ENCODE measurements around the gene KRTAP17-1. TPM values are rescaled to one million over a fixed set of nuclear protein-coding genes. Genes with fewer than 3 reads are reported as not detected.

The KRTAP17-1 gene
- total RNA-seq, 2 donors from 2014 or later = 0.46 to 0.48 TPM

GRCh38 chr17:41287050-41287449 lies 28.5 kb downstream of the KRTAP17-1 start:
- no peak overlapping the region for H3K4me3 Mint-ChIP-seq
- no peak for TF ChIP-seq CTCF (conservative IDR thresholded peaks at IDR 0.05)
- H3K27me3 ChIP-seq (ENCODE audit: control insufficient read depth, insufficient read depth, low read length, poor library complexity, severe bottlenecking) = no peaks in the 10 kb centered on the region
- no peaks in the 10 kb centered on the region for H3K4me1 ChIP-seq (ENCODE audit: control insufficient read depth, insufficient read depth, low read length)
- no peak overlapping the region for H3K27ac Mint-ChIP-seq
- H3K4me3 ChIP-seq (ENCODE audit: low read length) = no peak overlapping the region
- no peak for DNase-seq
- no peak overlapping the region for H3K9ac ChIP-seq (ENCODE audit: extremely low read depth, low read length, poor library complexity, severe bottlenecking)
- WGBS, 2 experiments (ENCODE audit: insufficient coverage in 1 of 2, insufficient read length in 1 of 2) = 83 to 90% methylated on average over 1 to 3 of the region's 3 CpGs
- no peaks in the 10 kb centered on the region for H3K36me3 Mint-ChIP-seq (ENCODE audit: low read depth)
- H3K4me1 Mint-ChIP-seq = peaks cover 5% of the 10 kb centered on the region
- no peaks in the 10 kb centered on the region for H3K27me3 Mint-ChIP-seq (ENCODE audit: insufficient read depth)
- H3K9me3 ChIP-seq (ENCODE audit: control insufficient read depth, low read length) = no peaks in the 10 kb centered on the region
- no peaks in the 10 kb centered on the region for H3K9me3 Mint-ChIP-seq
- H3K27ac ChIP-seq (ENCODE audit: low read depth, low read length) = no peak overlapping the region
- no peaks in the 10 kb centered on the region for H3K36me3 ChIP-seq (ENCODE audit: control insufficient read depth, insufficient read depth, low read length)

GRCh38 chr17:41284546-41284945 lies 31.0 kb downstream of the KRTAP17-1 start:
- no peaks in the 10 kb centered on the region for H3K27me3 Mint-ChIP-seq (ENCODE audit: insufficient read depth)
- no peak overlapping the region for H3K27ac Mint-ChIP-seq
- H3K36me3 Mint-ChIP-seq (ENCODE audit: low read depth) = no peaks in the 10 kb centered on the region
- no peaks in the 10 kb centered on the region for H3K9me3 Mint-ChIP-seq
- Histone ChIP-seq H3K27me3 (ENCODE audit: control insufficient read depth, insufficient read depth, low read length, poor library complexity, severe bottlenecking) (no peaks in the 10 kb centered on the region), H3K4me1 (ENCODE audit: control insufficient read depth, insufficient read depth, low read length) (no peaks in the 10 kb centered on the region), H3K4me3 (ENCODE audit: low read length) (no peak overlapping the region), H3K9me3 (ENCODE audit: control insufficient read depth, low read length) (no peaks in the 10 kb centered on the region), H3K9ac (ENCODE audit: extremely low read depth, low read length, poor library complexity, severe bottlenecking) (no peak overlapping the region), H3K36me3 (ENCODE audit: control insufficient read depth, insufficient read depth, low read length) (no peaks in the 10 kb centered on the region), H3K27ac (ENCODE audit: low read depth, low read length) (no peak overlapping the region)
- H3K4me1 Mint-ChIP-seq = peaks cover 5% of the 10 kb centered on the region
- DNase-seq = no peak
- TF ChIP-seq CTCF (conservative IDR thresholded peaks at IDR 0.05) = no peak
- no peak overlapping the region for H3K4me3 Mint-ChIP-seq
- WGBS, 2 experiments (ENCODE audit: insufficient coverage in 1 of 2, insufficient read length in 1 of 2) = 86 to 96% methylated on average over 1 to 2 of the region's 2 CpGs

GRCh38 chr17:41284043-41284442 lies 31.5 kb downstream of the KRTAP17-1 start:
- 87 to 95% methylated on average over 3 of the region's 3 CpGs for WGBS, 2 experiments (ENCODE audit: insufficient coverage in 1 of 2, insufficient read length in 1 of 2)
- peaks cover 5% of the 10 kb centered on the region for H3K4me1 Mint-ChIP-seq
- H3K27ac Mint-ChIP-seq = no peak overlapping the region
- H3K4me1 ChIP-seq (ENCODE audit: control insufficient read depth, insufficient read depth, low read length) = no peaks in the 10 kb centered on the region
- TF ChIP-seq CTCF (conservative IDR thresholded peaks at IDR 0.05) = no peak
- no peak for DNase-seq
- no peak overlapping the region for H3K4me3 ChIP-seq (ENCODE audit: low read length)
- H3K27me3 Mint-ChIP-seq (ENCODE audit: insufficient read depth) = no peaks in the 10 kb centered on the region
- H3K4me3 Mint-ChIP-seq = no peak overlapping the region
- no peak overlapping the region for H3K9ac ChIP-seq (ENCODE audit: extremely low read depth, low read length, poor library complexity, severe bottlenecking)
- H3K9me3 ChIP-seq (ENCODE audit: control insufficient read depth, low read length) = no peaks in the 10 kb centered on the region
- H3K27ac ChIP-seq (ENCODE audit: low read depth, low read length) = no peak overlapping the region
- H3K27me3 ChIP-seq (ENCODE audit: control insufficient read depth, insufficient read depth, low read length, poor library complexity, severe bottlenecking) = no peaks in the 10 kb centered on the region
- no peaks in the 10 kb centered on the region for H3K36me3 Mint-ChIP-seq (ENCODE audit: low read depth)
- no peaks in the 10 kb centered on the region for H3K9me3 Mint-ChIP-seq
- no peaks in the 10 kb centered on the region for H3K36me3 ChIP-seq (ENCODE audit: control insufficient read depth, insufficient read depth, low read length)
